B cell (primary cell): ENCODE results near the gene PARD3B. TPM values are rescaled to one million over a fixed set of nuclear protein-coding genes. Genes with fewer than 3 reads are reported as not detected.

ENCODE experiments used
- ATAC-seq: fragments of 200-7000 bp; cut with Tn5 transposase; one replicate; pipeline ENCODE4 v1.10.0; 2021; ENCODE audit warnings: low read depth, mild to moderate bottlenecking, moderate number of reproducible peaks, moderate library complexity
- CTCF ChIA-PET: fragments of 350-600 bp; sonication (Branson Sonifier 250); formaldehyde crosslinking; loops from one replicate; lab custom pipeline; 2021; ENCODE audit warnings: antibody characterized with exemption, inconsistent platforms; lab: Charles Lee
- POLR2A ChIA-PET: fragments of 350-600 bp; sonication (Branson Sonifier 250); formaldehyde crosslinking; loops from one replicate; lab custom pipeline; 2021; ENCODE audit warnings: antibody characterized with exemption; lab: Charles Lee
- DNase-seq: peaks from one replicate; pipeline ENCODE4 v3.0.0; 2013
- H2AFZ ChIP-seq: 2 replicates; pipeline ENCODE4 v1.6.1; 2012; ENCODE audit warnings: mild to moderate bottlenecking, low read depth, low read length; ENCODE audit not compliant: insufficient read depth, poor library complexity, severe bottlenecking
- H3K27ac ChIP-seq, 2 donors: 1 replicate in 1 of 2; 2 replicates in 1 of 2; pipeline ENCODE4 v1.5.1; 2012 to 2013; ENCODE audit warnings: low read length in 2 of 2, mild to moderate bottlenecking in 2 of 2, moderate library complexity in 1 of 2
- H3K27me3 ChIP-seq, 4 experiments: fragments of 200-600 bp in 1 of 4; sonication (generic) in 1 of 4; replicated peaks in 1 of 4; 1 replicate in 2 of 4; 2 replicates in 2 of 4; pipeline versions ENCODE4 v1.6.1 to v1.7.0; 2013 to 2016; ENCODE audit warnings: low read length in 3 of 4, mild to moderate bottlenecking in 2 of 4, mixed read lengths in 1 of 4, moderate library complexity in 1 of 4; ENCODE audit not compliant: insufficient read depth in 4 of 4, control insufficient read depth in 3 of 4; ENCODE audit errors: control extremely low read depth in 1 of 4
- H3K36me3 ChIP-seq, 2 experiments: replicated peaks in 1 of 2; 1 replicate in 1 of 2; 2 replicates in 1 of 2; pipeline versions ENCODE4 v1.6.1 to v1.7.1; 2013; ENCODE audit warnings: low read length in 1 of 2; ENCODE audit not compliant: insufficient read depth in 2 of 2, control insufficient read depth in 1 of 2; ENCODE audit errors: control extremely low read depth in 1 of 2, extremely low read depth in 1 of 2
- H3K4me1 ChIP-seq, 2 donors: fragments of 200-600 bp in 1 of 2; sonication (generic) in 1 of 2; 1 replicate in 1 of 2; 2 replicates in 1 of 2; pipeline versions ENCODE4 v1.5.1 to v1.6.1; 2013 to 2017; ENCODE audit warnings: low read length in 2 of 2; ENCODE audit not compliant: control insufficient read depth in 2 of 2, insufficient read depth in 2 of 2
- H3K4me2 ChIP-seq: replicated peaks from 2 replicates; pipeline ENCODE3; 2012; ENCODE audit warnings: mild to moderate bottlenecking, low read depth, low read length; ENCODE audit not compliant: poor library complexity, severe bottlenecking
- H3K4me3 ChIP-seq, 5 experiments: fragments of 200-600 bp in 1 of 5; sonication (generic) in 1 of 5; 1 replicate in 3 of 5; 2 replicates in 2 of 5; pipeline versions ENCODE4 v1.5.1 to v1.7.0; 2011 to 2016; ENCODE audit warnings: low read length in 4 of 5, mild to moderate bottlenecking in 4 of 5, low read depth in 2 of 5, control low read depth in 1 of 5, moderate library complexity in 1 of 5; ENCODE audit not compliant: insufficient read depth in 1 of 5; ENCODE audit errors: control extremely low read depth in 1 of 5, extremely low read depth in 1 of 5
- H3K79me2 ChIP-seq: fragments of 200-600 bp; sonication (generic); one replicate; pipeline ENCODE4 v1.6.0; 2016; ENCODE audit warnings: low read length; ENCODE audit not compliant: control insufficient read depth, insufficient read depth
- H3K9ac ChIP-seq: fragments of 200-600 bp; sonication (generic); 2 replicates; pipeline ENCODE4 v1.6.1; 2017; ENCODE audit warnings: mild to moderate bottlenecking, low read length, moderate library complexity
- H3K9me3 ChIP-seq, 3 donors: one replicate each; pipeline versions ENCODE4 v1.6.1 to v1.7.1; 2013; ENCODE audit warnings: low read length in 2 of 3; ENCODE audit not compliant: control insufficient read depth in 2 of 3, insufficient read depth in 1 of 3; ENCODE audit errors: control extremely low read depth in 1 of 3
- H4K20me1 ChIP-seq: 2 replicates; pipeline ENCODE4 v1.6.0; 2012; ENCODE audit warnings: mild to moderate bottlenecking, low read length; ENCODE audit not compliant: insufficient read depth, control insufficient read depth, poor library complexity, severe bottlenecking
- H3K27ac Mint-ChIP-seq: one replicate; pipeline ENCODE4 v1.8.0; 2021; ENCODE audit warnings: mixed read lengths
- H3K27me3 Mint-ChIP-seq: one replicate; pipeline ENCODE4 v1.8.0; 2021; ENCODE audit warnings: mixed read lengths
- H3K4me1 Mint-ChIP-seq: one replicate; pipeline ENCODE4 v1.8.0; 2021; ENCODE audit warnings: mixed read lengths
- H3K4me3 Mint-ChIP-seq: one replicate; pipeline ENCODE4 v1.8.0; 2021; ENCODE audit warnings: mixed read lengths
- H3K9me3 Mint-ChIP-seq: one replicate; pipeline ENCODE4 v1.8.0; 2022; ENCODE audit warnings: mixed read lengths; ENCODE audit not compliant: insufficient read depth
- EZH2 ChIP-seq: IDR thresholded peaks from 2 replicates; pipeline ENCODE4 v1.6.1; 2012; ENCODE audit warnings: borderline replicate concordance, low read depth, mild to moderate bottlenecking, moderate library complexity, low read length; ENCODE audit not compliant: insufficient read depth, poor library complexity, severe bottlenecking
- WGBS: methylation state at CpG from one replicate; pipeline ENCODE4 v1.1.5; 2013; ENCODE audit warnings: missing lambda C conversion rate; ENCODE audit not compliant: insufficient coverage; 5-methylcytosine and 5-hydroxymethylcytosine counted together
- intact Hi-C: fragments of 100-400 bp; cut with micrococcal nuclease; formaldehyde crosslinking; loops from one replicate; pipeline ENCODE4 v1.10.0; 2022
- polyA plus RNA-seq: library from polyadenylated mRNA; depleted of rRNA; stranded (reverse); fragments of >200 nt; gene quantifications from 2 replicates; pipeline ENCODE4 v1.2.3, GENCODE V29; 2012
- total RNA-seq, 2 donors: library from RNA; stranded (reverse); fragments of 120-200 nt in 1 of 2; gene quantifications; 1 replicate in 1 of 2; 2 replicates in 1 of 2; pipeline versions ENCODE4 v1.2.3 to v1.2.4, GENCODE V29; 2013 to 2022
- TF ChIP-seq, protein P1 (sequence below): fragments of 200-600 bp; IDR thresholded peaks from one replicate; pipeline ENCODE4 v1.8.0; 2022; ENCODE audit warnings: antibody characterized with exemption, mild to moderate bottlenecking

The PARD3B gene
- total and polyA plus RNA-seq, 2 donors (not counting 1 experiment from before 2014, with no cell fraction given) = not detected

- Histone ChIP-seq H3K9ac (no peak overlapping the region), H3K9me3 (no peaks in the 10 kb centered on the region), H3K4me1 (no peaks in the 10 kb centered on the region), H3K36me3 (no peaks in the 10 kb centered on the region), H3K27ac (no peak overlapping the region), H2AFZ (no peak overlapping the region), H3K4me2 (no peak overlapping the region), H3K79me2 (no peaks in the 10 kb centered on the region), H3K4me3 (no peak overlapping the region), H3K27me3 (peaks cover 0 to under 1% (median 0%) of the 10 kb centered on the region in 4 experiments), H4K20me1 (no peaks in the 10 kb centered on the region)
- POLR2A ChIA-PET = no interaction called here
- H3K27ac Mint-ChIP-seq = no peak overlapping the region
- no peak for ATAC-seq
- no peaks in the 10 kb centered on the region for H3K4me1 Mint-ChIP-seq
- DNase-seq = no peak
- no peaks in the 10 kb centered on the region for H3K9me3 Mint-ChIP-seq
- no peak for TF ChIP-seq EZH2
- TF ChIP-seq, protein P1, sequence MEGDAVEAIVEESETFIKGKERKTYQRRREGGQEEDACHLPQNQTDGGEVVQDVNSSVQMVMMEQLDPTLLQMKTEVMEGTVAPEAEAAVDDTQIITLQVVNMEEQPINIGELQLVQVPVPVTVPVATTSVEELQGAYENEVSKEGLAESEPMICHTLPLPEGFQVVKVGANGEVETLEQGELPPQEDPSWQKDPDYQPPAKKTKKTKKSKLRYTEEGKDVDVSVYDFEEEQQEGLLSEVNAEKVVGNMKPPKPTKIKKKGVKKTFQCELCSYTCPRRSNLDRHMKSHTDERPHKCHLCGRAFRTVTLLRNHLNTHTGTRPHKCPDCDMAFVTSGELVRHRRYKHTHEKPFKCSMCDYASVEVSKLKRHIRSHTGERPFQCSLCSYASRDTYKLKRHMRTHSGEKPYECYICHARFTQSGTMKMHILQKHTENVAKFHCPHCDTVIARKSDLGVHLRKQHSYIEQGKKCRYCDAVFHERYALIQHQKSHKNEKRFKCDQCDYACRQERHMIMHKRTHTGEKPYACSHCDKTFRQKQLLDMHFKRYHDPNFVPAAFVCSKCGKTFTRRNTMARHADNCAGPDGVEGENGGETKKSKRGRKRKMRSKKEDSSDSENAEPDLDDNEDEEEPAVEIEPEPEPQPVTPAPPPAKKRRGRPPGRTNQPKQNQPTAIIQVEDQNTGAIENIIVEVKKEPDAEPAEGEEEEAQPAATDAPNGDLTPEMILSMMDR = no peak
- H3K4me3 Mint-ChIP-seq = no peak overlapping the region
- intact Hi-C loops = no loop called here
- peaks cover 4% of the 10 kb centered on the region for H3K27me3 Mint-ChIP-seq
- CTCF ChIA-PET = no interaction called here
These were observed 902.9 kb downstream of the PARD3B start for GRCh38 chr2:205448189-205448588.

DNA sequence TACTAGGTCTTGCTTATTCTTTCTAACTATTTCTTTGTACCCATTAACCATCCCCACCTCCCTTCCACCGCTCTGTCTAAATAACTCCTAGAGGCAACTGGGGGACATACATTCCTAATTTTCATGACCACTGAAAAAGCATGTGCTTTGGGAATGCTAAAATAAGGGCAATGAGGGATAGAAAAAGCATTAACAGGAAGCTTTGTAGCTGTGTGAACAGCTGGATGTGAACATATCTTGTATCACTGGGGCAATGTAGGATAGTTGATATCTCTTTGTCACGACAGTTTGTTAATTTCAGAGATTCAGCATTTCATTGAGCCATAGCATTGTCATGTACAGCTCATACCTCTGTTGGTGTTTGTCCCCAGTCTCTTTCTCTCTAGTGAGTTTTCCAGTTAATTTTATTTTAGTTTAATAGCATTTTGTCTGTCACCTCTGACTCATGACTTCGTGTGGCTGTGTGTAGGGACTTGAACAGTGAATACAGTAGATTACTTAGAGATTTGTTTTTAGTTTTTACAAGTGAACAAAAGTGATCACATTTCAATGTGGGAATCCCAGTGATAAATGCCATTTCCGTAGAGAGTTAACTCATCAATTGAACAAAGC, 906.7 kb downstream of the PARD3B start:
- ATAC-seq = no peak
- WGBS = 80% methylated on average over 1 of the region's 4 CpGs
- H3K27ac Mint-ChIP-seq = no peak overlapping the region

More for the DNA sequence above, 906.7 kb downstream of the PARD3B start:
- intact Hi-C loops = no loop called here
- Histone ChIP-seq H3K27me3 (no peaks in the 10 kb centered on the region), H3K4me1 (no peaks in the 10 kb centered on the region), H4K20me1 (no peaks in the 10 kb centered on the region), H3K9ac (no peak overlapping the region), H3K9me3 (no peaks in the 10 kb centered on the region), H3K79me2 (no peaks in the 10 kb centered on the region), H2AFZ (no peak overlapping the region), H3K27ac (no peak overlapping the region), H3K4me2 (no peak overlapping the region), H3K36me3 (no peaks in the 10 kb centered on the region), H3K4me3 (no peak overlapping the region)
- Mint-ChIP-seq H3K4me1 (no peaks in the 10 kb centered on the region), H3K9me3 (no peaks in the 10 kb centered on the region), H3K4me3 (no peak overlapping the region), H3K27me3 (no peaks in the 10 kb centered on the region)
- no peak for TF ChIP-seq EZH2
- TF ChIP-seq, protein P1 = no peak
- POLR2A ChIA-PET = no interaction called here
- CTCF ChIA-PET = no interaction called here
- no peak for DNase-seq
